ENCODE results near the gene SLC34A3. TPM values are rescaled to one million over a fixed set of nuclear protein-coding genes. Genes with fewer than 3 reads are reported as not detected.

Gene SLC34A3
- total RNA-seq, 1 experiment from 2014 or later: 0.13 TPM

- no peak for DNase-seq (ENCODE audit: low spot score)
- Mint-ChIP-seq H3K4me3 (no peak overlapping the region), H3K27me3 (ENCODE audit: low read depth) (no peaks in the 10 kb centered on the region), H3K4me1 (peaks cover 25% of the 10 kb centered on the region), H3K36me3 (peaks cover 3% of the 10 kb centered on the region; the same call in 1 of the 2 replicates), H3K9me3 (no peaks in the 10 kb centered on the region), H3K27ac (peak overlapping the region; percentile 85)
- TF ChIP-seq ZNF416 (CRISPR knock-in tag; IDR thresholded peaks at IDR 0.05) (no peak), ZNF281 (CRISPR knock-in tag; IDR thresholded peaks at IDR 0.05) (no peak), CBFB (CRISPR knock-in tag; IDR thresholded peaks at IDR 0.05; ENCODE audit: low read depth) (no peak), ELF4 (CRISPR knock-in tag; IDR thresholded peaks at IDR 0.05; ENCODE audit: low read depth) (no peak), FOXK1 (CRISPR knock-in tag; IDR thresholded peaks at IDR 0.05) (no peak), ESRRA (CRISPR knock-in tag; IDR thresholded peaks at IDR 0.05; ENCODE audit: borderline replicate concordance) (no peak)
- POLR2A ChIA-PET: interaction anchor here (2.0 kb wide), 1 partner anchor 35 kb away, joined by 12 read pairs; the partner anchor contains the start of gene TUBB4B
- CTCF ChIA-PET: interaction anchor here (0.7 to 2.7 kb wide), 9 partner anchors 11 to 147 kb away, joined by 3 to 30 read pairs (median 7); partner anchors contain the start of genes EXD3, NOXA1 and TUBB4B
- no peak for ATAC-seq
These were observed 45.1 kb downstream of the SLC34A3 start for GRCh38 chr9:137275588-137276472.

GRCh38 chr9:137276473-137277328, 46.0 kb downstream of the SLC34A3 start:
- ChIA-PET CTCF (interaction anchor here (0.6 to 2.7 kb wide), 22 partner anchors 10 to 258 kb away, joined by 3 to 30 read pairs (median 5); partner anchors contain the start of genes ENTPD8, EXD3, NELFB and NOXA1), POLR2A (interaction anchor here (0.7 to 2.0 kb wide), 5 partner anchors 27 to 39 kb away, joined by 3 to 12 read pairs (median 4); partner anchors contain the start of gene TUBB4B)
- Mint-ChIP-seq H3K4me1 (peaks cover 25% of the 10 kb centered on the region), H3K27me3 (ENCODE audit: low read depth) (peaks cover under 1% of the 10 kb centered on the region; the same call in 1 of the 2 replicates), H3K36me3 (no peaks in the 10 kb centered on the region), H3K4me3 (peak overlapping the region; percentile 59), H3K9me3 (no peaks in the 10 kb centered on the region), H3K27ac (peak overlapping the region; percentile 90)
- ATAC-seq (peak; percentile 32), DNase-seq (ENCODE audit: low spot score) (peak; percentile 62)
- no peak for TF ChIP-seq ZNF396 (CRISPR knock-in tag; IDR thresholded peaks at IDR 0.05; ENCODE audit: borderline replicate concordance)
- TF ChIP-seq MAX (CRISPR knock-in tag; IDR thresholded peaks at IDR 0.05): peak; percentile 47

- ChIA-PET POLR2A (interaction anchor here (0.7 to 2.0 kb wide), 5 partner anchors 26 to 38 kb away, joined by 3 to 12 read pairs (median 4); partner anchors contain the start of gene TUBB4B), CTCF (interaction anchor here (0.6 to 2.7 kb wide), 24 partner anchors 9 to 258 kb away, joined by 3 to 30 read pairs (median 4); partner anchors contain the start of genes ENTPD8, EXD3, NELFB and NOXA1)
- TF ChIP-seq HMGXB4 (CRISPR knock-in tag; IDR thresholded peaks at IDR 0.05) (peak; percentile 84; the same call in 1 of the 2 replicates), E2F5 (CRISPR knock-in tag; IDR thresholded peaks at IDR 0.05) (peak; percentile 78; the same call in 1 of the 2 replicates), SP1 (CRISPR knock-in tag; conservative IDR thresholded peaks at IDR 0.05) (peak; percentile 44; the same call in 1 of the 2 replicates), GABPB1 (CRISPR knock-in tag; IDR thresholded peaks at IDR 0.05) (peak; percentile 48), ZNF423 (CRISPR knock-in tag; IDR thresholded peaks at IDR 0.05) (peak; percentile 83), ETV6 (CRISPR knock-in tag; IDR thresholded peaks at IDR 0.05) (peak; percentile 92; the same call in 1 of the 2 replicates), FOXP1 (CRISPR knock-in tag; IDR thresholded peaks at IDR 0.05; ENCODE audit: borderline replicate concordance) (peak; percentile 76; the same call in 1 of the 2 replicates), OVOL2 (CRISPR knock-in tag; IDR thresholded peaks at IDR 0.05; ENCODE audit: borderline replicate concordance) (no peak), PRRX2 (CRISPR knock-in tag; IDR thresholded peaks at IDR 0.05) (no peak), SOX15 (CRISPR knock-in tag; IDR thresholded peaks at IDR 0.05) (no peak), RELA (CRISPR knock-in tag; IDR thresholded peaks at IDR 0.05; ENCODE audit: borderline replicate concordance) (peak; percentile 20; the same call in 1 of the 2 replicates), MAX (CRISPR knock-in tag; IDR thresholded peaks at IDR 0.05) (peak; percentile 12; the same call in 1 of the 2 replicates), TCF7 (CRISPR knock-in tag; IDR thresholded peaks at IDR 0.05; ENCODE audit: low read depth) (no peak), NR3C1 (CRISPR knock-in tag; conservative IDR thresholded peaks at IDR 0.05; ENCODE audit: low read depth) (no peak)
- ATAC-seq: peak; percentile 36
- peak; percentile 76 for DNase-seq (ENCODE audit: low spot score)
- no peaks in the 10 kb centered on the region for H3K9me3 Mint-ChIP-seq
- no peaks in the 10 kb centered on the region for H3K36me3 Mint-ChIP-seq
- peak within 1 kb of the TSS; percentile 62 for H3K4me3 Mint-ChIP-seq
- peak within 1 kb of the TSS; percentile 90 for H3K27ac Mint-ChIP-seq
- H3K27me3 Mint-ChIP-seq (ENCODE audit: low read depth): peaks cover 8% of the 10 kb centered on the region
- H3K4me1 Mint-ChIP-seq: peaks cover 25% of the 10 kb centered on the region
These were observed 46.8 kb downstream of the SLC34A3 start, which contains the start of gene TOR4A for GRCh38 chr9:137277329-137278041. Gene TOR4A, plus strand, starts transcription at chr9:137277726. Its CDS starts 964 bp downstream, at chr9:137278690.

Measured in WTC11 (cell line).